Adipocyte (in vitro differentiated cells): Measurements from ENCODE around the gene XRCC5.

Experiments used
- DNase-seq: peaks from one replicate; pipeline ENCODE4 v3.0.0-alpha.2; 2015; ENCODE audit warnings: low read depth
- H3K27me3 ChIP-seq: replicated peaks from 2 replicates; pipeline ENCODE4 v1.7.0; 2013; ENCODE audit warnings: mild to moderate bottlenecking, low read length, moderate library complexity; ENCODE audit not compliant: control insufficient read depth, insufficient read depth
- H3K36me3 ChIP-seq: 2 replicates; pipeline ENCODE4 v1.7.0; 2013; ENCODE audit warnings: low read length, mild to moderate bottlenecking, moderate library complexity; ENCODE audit not compliant: control insufficient read depth, insufficient read depth, severe bottlenecking
- H3K4me1 ChIP-seq: 2 replicates; pipeline ENCODE4 v1.7.0; 2013; ENCODE audit warnings: mild to moderate bottlenecking, low read length, moderate library complexity; ENCODE audit not compliant: control insufficient read depth, insufficient read depth
- H3K4me3 ChIP-seq: 2 replicates; pipeline ENCODE4 v1.7.0; 2013; ENCODE audit warnings: mild to moderate bottlenecking, low read length, moderate library complexity
- H3K9ac ChIP-seq: 2 replicates; pipeline ENCODE4 v1.7.0; 2013; ENCODE audit warnings: mild to moderate bottlenecking, low read length, moderate library complexity
- H3K9me3 ChIP-seq: 2 replicates; pipeline ENCODE4 v1.7.0; 2013; ENCODE audit warnings: mild to moderate bottlenecking, low read length, moderate library complexity; ENCODE audit not compliant: control insufficient read depth

XRCC5 gene

DNA sequence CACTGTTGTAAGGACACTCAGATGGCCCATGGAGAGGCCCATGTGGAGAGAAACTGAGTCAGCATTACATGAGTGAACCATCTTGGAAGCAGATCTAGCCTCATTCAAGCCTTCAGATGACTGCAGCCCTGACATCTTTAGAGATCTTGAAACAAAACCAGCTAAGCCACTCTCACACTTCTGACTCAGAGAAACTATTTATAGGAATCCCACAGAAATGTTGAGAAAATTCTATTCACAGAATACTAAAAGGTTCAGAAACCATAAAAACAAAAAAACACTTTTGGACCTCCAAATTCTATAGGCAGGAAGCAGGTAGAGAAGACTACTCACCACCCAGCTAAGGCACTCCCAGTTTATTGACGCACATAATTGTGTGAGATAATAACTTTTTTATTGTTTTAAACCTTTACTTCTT, 18.8 kb upstream of the XRCC5 start:
- H3K36me3 ChIP-seq = no peaks in the 10 kb centered on the region
- H3K9me3 ChIP-seq = no peaks in the 10 kb centered on the region
- H3K9ac ChIP-seq = no peak overlapping the region
- H3K27me3 ChIP-seq = peaks cover 6% of the 10 kb centered on the region
- H3K4me1 ChIP-seq = no peaks in the 10 kb centered on the region
- no peak for DNase-seq
- H3K4me3 ChIP-seq = no peak overlapping the region

- Histone ChIP-seq H3K4me1 (no peaks in the 10 kb centered on the region), H3K4me3 (no peak overlapping the region)
Measured at GRCh38 chr2:216092646-216093045, 16.5 kb upstream of the XRCC5 start.

GRCh38 chr2:216094701-216095100, 14.4 kb upstream of the XRCC5 start:
- Histone ChIP-seq H3K27me3 (peaks cover 17% of the 10 kb centered on the region), H3K4me1 (no peaks in the 10 kb centered on the region), H3K4me3 (no peak overlapping the region), H3K36me3 (no peaks in the 10 kb centered on the region), H3K9ac (no peak overlapping the region), H3K9me3 (no peaks in the 10 kb centered on the region)
- no peak for DNase-seq

More at GRCh38 chr2:216092646-216093045, 16.5 kb upstream of the XRCC5 start:
- no peak overlapping the region for H3K9ac ChIP-seq
- H3K36me3 ChIP-seq = no peaks in the 10 kb centered on the region
- H3K27me3 ChIP-seq = peaks cover 11% of the 10 kb centered on the region
- no peak for DNase-seq
- H3K9me3 ChIP-seq = no peaks in the 10 kb centered on the region

GRCh38 chr2:216098421-216099334, 10.5 kb upstream of the XRCC5 start:
- DNase-seq = no peak
- H3K4me1 ChIP-seq = no peaks in the 10 kb centered on the region
- no peaks in the 10 kb centered on the region for H3K36me3 ChIP-seq
- H3K4me3 ChIP-seq = no peak overlapping the region
- H3K9me3 ChIP-seq = no peaks in the 10 kb centered on the region
- peaks cover 14% of the 10 kb centered on the region for H3K27me3 ChIP-seq
- no peak overlapping the region for H3K9ac ChIP-seq

DNA sequence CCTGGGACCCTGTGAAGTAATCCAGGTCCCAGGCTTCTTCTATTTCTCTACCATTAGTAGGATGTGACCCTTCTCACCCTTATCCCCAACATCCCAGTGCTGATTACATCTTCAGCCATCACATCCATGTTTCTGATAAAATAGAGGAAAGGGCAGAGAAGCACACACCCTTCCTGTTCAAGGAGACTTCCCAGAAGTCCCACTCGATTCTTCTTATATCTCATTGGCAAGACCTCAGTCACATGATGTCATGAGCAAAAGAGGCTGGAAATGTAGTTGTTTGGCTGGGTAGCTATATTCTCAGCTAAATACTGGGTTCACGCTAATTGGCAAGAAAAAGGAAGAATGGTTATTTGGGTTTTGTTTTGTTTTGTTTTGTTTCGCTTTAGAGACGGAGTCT, 8.0 kb upstream of the XRCC5 start:
- Histone ChIP-seq H3K4me1 (no peaks in the 10 kb centered on the region), H3K4me3 (no peak overlapping the region), H3K9ac (no peak overlapping the region), H3K27me3 (peaks cover 12% of the 10 kb centered on the region), H3K9me3 (no peaks in the 10 kb centered on the region), H3K36me3 (no peaks in the 10 kb centered on the region)
- no peak for DNase-seq

DNA sequence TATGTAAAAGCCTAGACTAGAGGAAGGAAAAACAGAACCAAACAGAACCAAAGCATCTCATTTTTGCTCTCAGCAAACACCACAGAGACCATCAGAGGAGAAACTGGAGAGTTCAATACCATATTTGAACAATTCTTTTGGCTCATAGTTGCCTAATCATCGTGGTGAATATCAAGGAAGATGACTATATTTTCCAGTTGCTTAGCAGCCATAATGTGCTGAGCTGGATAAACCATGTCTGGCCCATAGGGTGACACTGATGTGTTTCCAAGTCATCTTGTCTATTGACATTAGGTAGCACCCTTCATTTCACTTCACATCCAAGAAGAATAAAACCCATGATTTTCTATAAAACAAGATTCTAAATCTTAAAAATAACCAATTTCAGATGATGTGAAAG, 5.9 kb upstream of the XRCC5 start:
- H3K4me1 ChIP-seq = peaks cover 3% of the 10 kb centered on the region
- H3K36me3 ChIP-seq = no peaks in the 10 kb centered on the region
- DNase-seq = no peak
- no peak overlapping the region for H3K4me3 ChIP-seq
- no peaks in the 10 kb centered on the region for H3K9me3 ChIP-seq
- no peak overlapping the region for H3K9ac ChIP-seq
- peaks cover 1% of the 10 kb centered on the region for H3K27me3 ChIP-seq

DNA sequence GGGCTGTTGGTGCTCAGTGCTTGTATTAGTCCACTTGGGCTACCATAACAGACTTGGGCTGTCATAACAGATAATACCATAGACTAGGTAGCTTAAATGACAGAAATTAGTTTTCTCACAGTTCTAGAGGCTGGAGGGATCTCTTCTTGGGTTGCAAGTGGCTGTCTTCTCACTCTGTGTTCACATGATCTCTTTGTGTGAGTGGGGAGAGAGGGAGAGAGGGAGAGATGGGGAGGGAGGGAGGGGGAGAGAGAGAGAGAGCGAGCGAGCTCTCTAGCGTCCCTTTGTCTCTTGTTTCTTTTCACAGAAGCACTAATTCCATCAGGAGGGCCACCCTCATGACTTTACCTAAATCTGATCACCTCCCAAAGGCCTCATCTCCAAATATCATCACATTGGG, 4.5 kb upstream of the XRCC5 start:
- H3K9ac ChIP-seq = no peak overlapping the region
- no peaks in the 10 kb centered on the region for H3K36me3 ChIP-seq

GRCh38 chr2:216107320-216107719, 1.8 kb upstream of the XRCC5 start:
- Histone ChIP-seq H3K27me3 (no peaks in the 10 kb centered on the region), H3K9ac (peak overlapping the region; percentile 99), H3K4me1 (peaks cover 27% of the 10 kb centered on the region), H3K9me3 (no peaks in the 10 kb centered on the region), H3K4me3 (peak overlapping the region; percentile 8), H3K36me3 (peaks cover 18% of the 10 kb centered on the region)
- no peak for DNase-seq

More for the DNA sequence above, 4.5 kb upstream of the XRCC5 start:
- Histone ChIP-seq H3K4me1 (peaks cover 8% of the 10 kb centered on the region), H3K4me3 (no peak overlapping the region), H3K9me3 (no peaks in the 10 kb centered on the region), H3K27me3 (no peaks in the 10 kb centered on the region)
- DNase-seq = no peak

DNA sequence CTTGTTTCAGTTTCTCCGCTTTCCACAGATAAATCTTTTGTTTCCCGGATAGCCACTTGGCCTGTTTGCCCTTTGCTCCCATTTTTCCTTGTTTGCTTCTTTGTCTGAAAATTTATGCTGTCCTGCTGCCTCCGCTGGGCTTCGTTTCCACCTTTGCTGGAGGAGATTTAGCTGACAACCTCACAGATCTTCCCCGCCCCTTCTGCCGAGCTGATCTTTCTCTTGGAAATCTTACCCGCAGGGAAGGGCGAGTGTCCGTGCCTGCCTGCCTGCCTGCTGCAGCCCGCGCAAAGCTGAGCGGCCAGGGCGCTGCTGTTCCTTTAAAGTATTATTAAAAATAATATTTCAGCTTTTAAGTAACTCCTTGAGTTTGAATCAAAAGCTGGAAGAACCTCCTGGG, 1.4 kb upstream of the XRCC5 start:
- DNase-seq = no peak

DNA sequence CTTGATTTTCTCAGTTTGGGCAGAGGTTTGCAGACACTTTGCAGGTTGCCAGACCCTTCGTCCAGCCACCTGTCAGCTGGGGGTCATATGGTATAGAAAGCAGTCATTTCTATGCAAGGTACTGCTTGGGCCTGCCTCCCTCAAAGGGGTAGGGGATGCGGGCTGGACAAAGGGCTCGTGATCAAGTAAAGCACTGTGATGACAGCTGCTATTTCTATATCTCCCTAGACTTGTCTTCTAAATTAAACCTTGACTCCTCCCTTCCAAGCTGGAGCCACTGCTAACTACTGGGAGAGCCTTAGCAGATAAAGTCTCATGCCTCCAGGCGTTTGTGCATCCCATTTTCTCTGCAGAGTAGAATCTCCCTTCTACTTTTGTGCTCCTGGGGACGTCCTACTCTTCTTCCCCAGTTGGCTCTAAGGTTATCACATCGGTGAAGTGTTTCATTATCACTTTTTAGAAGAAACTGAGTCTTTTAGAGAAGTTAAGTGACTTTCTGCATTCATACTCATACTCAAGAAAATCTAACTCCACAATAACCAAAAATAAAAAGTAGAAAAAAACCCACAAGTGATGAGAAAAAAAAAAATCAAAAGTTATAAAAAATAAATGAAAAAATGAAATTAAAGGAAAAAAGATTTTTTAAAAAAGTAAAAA, 710 bp upstream of the XRCC5 start:
- Histone ChIP-seq H3K4me3 (peak overlapping the region; percentile 99), H3K27me3 (no peaks in the 10 kb centered on the region), H3K9me3 (no peaks in the 10 kb centered on the region), H3K9ac (peak overlapping the region; percentile 99), H3K36me3 (peaks cover 30% of the 10 kb centered on the region), H3K4me1 (peaks cover 27% of the 10 kb centered on the region)
- DNase-seq = no peak

More for the DNA sequence above, 1.4 kb upstream of the XRCC5 start:
- H3K36me3 ChIP-seq = peaks cover 23% of the 10 kb centered on the region
- peaks cover 27% of the 10 kb centered on the region for H3K4me1 ChIP-seq
- no peaks in the 10 kb centered on the region for H3K27me3 ChIP-seq
- H3K9ac ChIP-seq = peak overlapping the region; percentile 99
- no peaks in the 10 kb centered on the region for H3K9me3 ChIP-seq
- peak overlapping the region; percentile 8 for H3K4me3 ChIP-seq

- Histone ChIP-seq H3K9me3 (no peaks in the 10 kb centered on the region), H3K4me3 (peak overlapping the region; percentile 99)
- DNase-seq = peak; percentile 81
Measured at GRCh38 chr2:216109962-216110614, 940 bp downstream of the XRCC5 start.

More at GRCh38 chr2:216109962-216110614, 940 bp downstream of the XRCC5 start:
- H3K36me3 ChIP-seq = peaks cover 40% of the 10 kb centered on the region
- peaks cover 34% of the 10 kb centered on the region for H3K4me1 ChIP-seq
- H3K9ac ChIP-seq = peak overlapping the region; percentile 99
- no peaks in the 10 kb centered on the region for H3K27me3 ChIP-seq
